ENCODE results near the gene COPS3.

COPS3 gene

GRCh38 chr17:17196776-17197175 lies 84.3 kb downstream of the COPS3 start:
- in situ Hi-C loops (cut with MboI; ENCODE audit: low sequenced_read_pairs) = no loop called here

All from HL-60/S4 (cell line).